Gastroesophageal sphincter (tissue), 4 donors: ENCODE measurements around the gene FOLR3. TPM values are rescaled to one million over a fixed set of nuclear protein-coding genes. Genes with fewer than 3 reads are reported as not detected.
"Not testable (repeated sequence)": the region's sequence is repeated elsewhere in the genome, so short reads cannot be mapped to it uniquely, and the experiment has no call there.

ENCODE experiments used
- ATAC-seq: fragments of 150-250 bp; one replicate; pipeline ENCODE4 v1.9.1; 2016; ENCODE audit warnings: mild to moderate bottlenecking, moderate library complexity
- H3K27ac ChIP-seq, 4 donors: fragments of 200-600 bp; sonication (generic) in 3 of 4; 1 replicate in 3 of 4; 2 replicates in 1 of 4; pipeline ENCODE4 v1.5.1; 2016 to 2019
- H3K27me3 ChIP-seq: fragments of 200-600 bp; sonication (generic); one replicate; pipeline ENCODE4 v1.5.1; 2019
- H3K36me3 ChIP-seq, 2 donors: fragments of 200-600 bp; sonication (generic); one replicate each; pipeline ENCODE4 v1.5.1; 2019; ENCODE audit warnings: control low read depth in 1 of 2
- H3K4me1 ChIP-seq, 3 donors: fragments of 200-600 bp; sonication (generic); 1 replicate in 2 of 3; 2 replicates in 1 of 3; pipeline ENCODE4 v1.5.1; 2016 to 2019; ENCODE audit warnings: control low read depth in 2 of 3
- H3K4me3 ChIP-seq, 2 donors: fragments of 200-600 bp; sonication (generic); one replicate each; pipeline ENCODE4 v1.5.1; 2019; ENCODE audit warnings: mild to moderate bottlenecking in 1 of 2, moderate library complexity in 1 of 2
- H3K9me3 ChIP-seq, 3 donors: fragments of 200-600 bp; sonication (generic); one replicate each; pipeline ENCODE4 v1.5.1; 2017 to 2019; ENCODE audit warnings: control low read depth in 2 of 3
- EP300 ChIP-seq: sonication (generic); formaldehyde crosslinking; IDR thresholded peaks from one replicate; pipeline ENCODE4 v1.6.1; 2017; ENCODE audit warnings: antibody characterized with exemption, mild to moderate bottlenecking
- POLR2A ChIP-seq, 2 donors: fragments of 450-650 bp; IDR thresholded peaks; one replicate each; pipeline ENCODE4 v1.6.1; 2017; ENCODE audit warnings: antibody characterized with exemption in 2 of 2, mild to moderate bottlenecking in 2 of 2, moderate library complexity in 1 of 2
- POLR2AphosphoS5 ChIP-seq: sonication (generic); formaldehyde crosslinking; IDR thresholded peaks from one replicate; pipeline ENCODE4 v1.6.1; 2017; ENCODE audit warnings: antibody characterized with exemption
- WGBS, 2 donors: methylation state at CpG; one replicate each; pipeline ENCODE4 v1.1.5; 2018; ENCODE audit warnings: low coverage in 1 of 2; 5-methylcytosine and 5-hydroxymethylcytosine counted together
- total RNA-seq, 4 donors: library from RNA; depleted of rRNA; stranded (reverse); fragments of >200 nt; gene quantifications; one replicate each; pipeline ENCODE4 v1.1.0, GENCODE V29; 2016
- TF ChIP-seq, protein P1 (sequence below), 4 experiments: fragments of 200-600 bp in 2 of 4; fragments of 450-650 bp in 2 of 4; sonication (generic) in 1 of 4; IDR thresholded peaks; one replicate each; pipeline ENCODE4 v1.5.1; 2017 to 2019; ENCODE audit warnings: antibody characterized with exemption in 4 of 4, mild to moderate bottlenecking in 2 of 4, moderate library complexity in 2 of 4

Gene FOLR3
- total RNA-seq, 4 donors from 2014 or later, result 0.96 TPM; not detected in 3

DNA sequence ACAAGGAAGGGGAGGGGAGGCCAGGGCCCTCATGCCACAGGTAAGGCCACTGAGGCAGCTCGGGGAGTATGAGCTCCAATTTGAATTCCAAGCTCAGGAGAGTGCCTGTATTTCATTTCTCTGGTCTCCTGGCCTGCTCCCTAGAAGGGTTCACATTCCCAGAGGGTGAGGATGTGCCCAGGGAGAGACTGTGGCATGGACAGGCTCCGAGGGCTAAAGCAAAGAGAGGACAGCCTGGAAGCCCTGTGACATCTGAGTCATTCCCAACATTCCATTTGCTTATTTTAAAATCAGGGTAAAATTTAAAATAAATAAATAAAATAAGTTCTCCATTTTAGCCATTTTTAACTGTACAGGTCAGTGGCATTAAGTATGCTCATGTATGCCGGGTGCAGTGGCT lies 37.8 kb downstream of the FOLR3 start:
- no peak for TF ChIP-seq POLR2AphosphoS5
- no peak for TF ChIP-seq EP300
- TF ChIP-seq, protein P1, sequence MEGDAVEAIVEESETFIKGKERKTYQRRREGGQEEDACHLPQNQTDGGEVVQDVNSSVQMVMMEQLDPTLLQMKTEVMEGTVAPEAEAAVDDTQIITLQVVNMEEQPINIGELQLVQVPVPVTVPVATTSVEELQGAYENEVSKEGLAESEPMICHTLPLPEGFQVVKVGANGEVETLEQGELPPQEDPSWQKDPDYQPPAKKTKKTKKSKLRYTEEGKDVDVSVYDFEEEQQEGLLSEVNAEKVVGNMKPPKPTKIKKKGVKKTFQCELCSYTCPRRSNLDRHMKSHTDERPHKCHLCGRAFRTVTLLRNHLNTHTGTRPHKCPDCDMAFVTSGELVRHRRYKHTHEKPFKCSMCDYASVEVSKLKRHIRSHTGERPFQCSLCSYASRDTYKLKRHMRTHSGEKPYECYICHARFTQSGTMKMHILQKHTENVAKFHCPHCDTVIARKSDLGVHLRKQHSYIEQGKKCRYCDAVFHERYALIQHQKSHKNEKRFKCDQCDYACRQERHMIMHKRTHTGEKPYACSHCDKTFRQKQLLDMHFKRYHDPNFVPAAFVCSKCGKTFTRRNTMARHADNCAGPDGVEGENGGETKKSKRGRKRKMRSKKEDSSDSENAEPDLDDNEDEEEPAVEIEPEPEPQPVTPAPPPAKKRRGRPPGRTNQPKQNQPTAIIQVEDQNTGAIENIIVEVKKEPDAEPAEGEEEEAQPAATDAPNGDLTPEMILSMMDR (IDR thresholded peaks at IDR 0.05), result no peak
- no peak for TF ChIP-seq POLR2A (IDR thresholded peaks at IDR 0.05)
- no peak for ATAC-seq
- H3K27ac ChIP-seq, result no peak overlapping the region
- no peaks in the 10 kb centered on the region for H3K36me3 ChIP-seq
- H3K4me3 ChIP-seq, result no peak overlapping the region
- no peaks in the 10 kb centered on the region for H3K4me1 ChIP-seq
- 100% methylated on average over 1 to 2 of the region's 3 CpGs for WGBS, 2 donors
- no peaks in the 10 kb centered on the region for H3K9me3 ChIP-seq
- peaks cover 11% of the 10 kb centered on the region for H3K27me3 ChIP-seq

DNA sequence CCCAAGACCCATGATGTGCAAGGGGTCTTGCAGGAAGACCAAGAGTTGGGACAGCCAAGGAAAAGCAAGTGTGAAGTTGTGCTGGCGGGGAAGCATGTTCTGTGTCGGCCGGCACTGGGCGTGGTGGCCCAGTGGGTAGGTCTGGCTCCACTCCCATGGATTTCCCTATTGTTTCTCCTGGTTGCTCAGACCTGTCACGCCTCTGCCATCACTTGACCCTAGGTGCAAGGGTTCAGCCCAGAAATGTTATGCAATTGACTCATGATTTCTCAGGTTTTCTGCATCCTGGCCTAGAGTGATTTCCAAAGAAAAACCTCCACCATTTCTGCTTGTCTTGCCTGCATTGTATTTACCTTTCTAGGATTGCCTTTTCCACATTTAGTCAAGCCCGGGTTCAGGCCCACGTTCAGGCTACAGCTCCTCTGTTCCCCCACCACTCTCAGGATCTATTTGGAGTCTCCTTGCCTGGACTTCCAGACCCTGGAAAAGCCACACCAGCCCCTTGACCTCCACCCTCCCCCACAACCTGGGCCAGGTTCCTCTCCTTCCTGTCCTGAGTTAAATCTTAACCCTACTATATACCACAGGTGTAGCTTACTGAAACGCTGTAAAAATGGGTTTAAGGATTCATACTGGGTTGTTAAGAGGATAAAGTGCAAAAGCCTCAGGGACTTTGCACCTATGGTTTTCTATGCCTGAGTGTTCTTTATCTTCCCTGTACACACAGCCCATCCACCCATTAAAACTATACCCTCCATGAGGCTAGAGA lies 39.0 kb downstream of the FOLR3 start:
- H3K36me3 ChIP-seq, result no peaks in the 10 kb centered on the region
- no peaks in the 10 kb centered on the region for H3K9me3 ChIP-seq
- TF ChIP-seq POLR2A (IDR thresholded peaks at IDR 0.05), result no peak
- TF ChIP-seq, protein P1 (IDR thresholded peaks at IDR 0.05), result no peak
- no peak for TF ChIP-seq POLR2AphosphoS5
- TF ChIP-seq EP300, result no peak
- ATAC-seq, result no peak
- WGBS, 2 donors, result 79 to 94% methylated on average over 3 to 7 of the region's 8 CpGs
- H3K27ac ChIP-seq, result no peak overlapping the region
- H3K4me3 ChIP-seq, result no peak overlapping the region
- H3K4me1 ChIP-seq, result no peaks in the 10 kb centered on the region
- H3K27me3 ChIP-seq, result peaks cover 11% of the 10 kb centered on the region

DNA sequence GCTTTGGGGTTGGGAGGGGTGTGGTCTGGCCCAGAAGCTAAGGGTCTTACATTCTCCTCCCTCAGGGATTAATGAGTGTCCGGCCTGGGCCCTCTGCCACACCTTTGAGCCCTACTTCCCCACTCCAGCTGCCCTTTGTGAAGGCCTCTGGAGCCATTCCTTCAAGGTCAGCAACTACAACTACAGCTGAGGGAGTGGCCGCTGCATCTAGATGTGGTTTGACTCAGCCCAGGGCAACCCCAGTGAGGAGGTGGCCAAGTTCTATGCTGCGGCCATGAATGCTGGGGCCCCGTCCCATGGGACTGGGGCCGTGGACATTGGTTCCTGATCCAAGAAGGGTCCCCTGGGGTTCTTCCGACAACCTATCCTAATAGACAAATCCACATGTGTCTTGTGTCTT lies 42.1 kb downstream of the FOLR3 start:
- Histone ChIP-seq H3K4me3 (no peak overlapping the region), H3K36me3 (no peaks in the 10 kb centered on the region), H3K27me3 (peaks cover 11% of the 10 kb centered on the region), H3K9me3 (no peaks in the 10 kb centered on the region), H3K27ac (no peak overlapping the region), H3K4me1 (peaks cover 0 to 7% (median 0%) of the 10 kb centered on the region in 3 donors)
- no peak for TF ChIP-seq EP300
- ATAC-seq, result no peak
- no CpG with 5 or more reads among the region's 6 CpGs for WGBS, 2 donors

DNA sequence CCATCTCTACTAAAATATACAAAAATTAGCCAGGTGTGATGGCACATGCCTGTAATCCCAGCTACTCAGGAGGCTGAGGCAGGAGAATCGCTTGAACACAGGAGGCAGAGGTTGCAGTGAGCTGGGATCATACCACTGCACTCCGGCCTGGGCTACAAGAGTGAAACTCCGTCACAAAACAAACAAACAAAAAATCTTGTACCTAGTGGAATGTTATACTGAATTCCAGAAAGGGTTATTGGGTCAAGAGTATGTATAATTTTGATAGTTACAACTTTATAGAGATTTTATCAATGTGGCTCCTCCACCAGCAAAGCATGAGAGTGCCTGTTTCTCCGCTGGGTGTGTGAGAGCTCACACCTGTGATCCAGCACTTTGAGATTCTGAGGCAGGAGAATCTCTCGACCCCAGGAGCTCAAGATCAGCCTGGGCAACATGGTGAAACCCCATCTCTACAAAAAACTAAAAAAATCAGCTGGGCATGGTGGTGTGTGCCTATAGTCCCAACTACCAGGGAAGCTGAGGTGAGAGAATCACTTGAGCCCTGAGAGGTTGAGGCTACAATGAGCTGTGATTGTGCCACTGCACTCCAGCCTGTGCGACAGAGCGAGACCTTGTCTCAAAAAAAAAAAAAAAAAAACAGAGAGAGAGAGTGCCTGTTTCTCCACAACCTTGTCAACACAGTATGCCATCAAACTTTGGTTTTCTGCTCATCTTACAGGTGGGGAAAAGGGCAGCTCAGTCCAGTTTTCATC lies 43.7 kb downstream of the FOLR3 start:
- Histone ChIP-seq H3K4me3 (no peak overlapping the region), H3K36me3 (no peaks in the 10 kb centered on the region), H3K4me1 (peaks cover 0 to 7% (median 0%) of the 10 kb centered on the region in 3 donors), H3K27ac (no peak overlapping the region), H3K9me3 (no peaks in the 10 kb centered on the region), H3K27me3 (peaks cover 11% of the 10 kb centered on the region)
- no peak for ATAC-seq
- TF ChIP-seq, protein P1 (IDR thresholded peaks at IDR 0.05), result no peak
- no peak for TF ChIP-seq POLR2A (IDR thresholded peaks at IDR 0.05)
- no peak for TF ChIP-seq EP300
- TF ChIP-seq POLR2AphosphoS5, result no peak
- 76 to 88% methylated on average over 3 to 7 of the region's 7 CpGs for WGBS, 2 donors

DNA sequence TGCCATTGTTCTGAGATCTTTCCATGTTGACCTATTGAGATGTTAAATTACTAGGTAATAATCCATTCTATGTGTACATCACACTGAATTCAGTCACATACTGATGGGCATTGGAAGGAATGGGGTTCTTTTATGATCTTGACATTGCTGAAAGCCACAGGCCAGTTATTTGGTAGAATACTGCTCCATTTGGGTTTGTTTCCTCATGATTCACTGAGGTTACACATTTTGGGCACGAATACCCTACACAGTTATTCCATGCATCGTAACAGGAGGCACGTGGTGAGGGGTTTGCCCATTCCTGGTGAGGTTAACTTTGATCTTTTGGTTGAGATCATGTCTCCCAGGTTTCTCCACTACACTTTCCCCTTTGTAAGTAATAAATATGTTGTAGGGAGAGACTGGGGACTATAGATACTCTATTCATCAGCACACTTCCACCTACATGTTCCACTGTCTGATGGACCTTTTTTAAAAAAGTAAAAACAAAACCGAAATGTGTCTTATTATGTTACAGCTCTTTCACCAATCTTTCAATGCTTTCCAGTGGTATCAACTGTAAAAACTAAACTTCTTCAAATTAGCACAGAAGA lies 44.4 kb downstream of the FOLR3 start:
- no peaks in the 10 kb centered on the region for H3K36me3 ChIP-seq
- TF ChIP-seq, protein P1 (IDR thresholded peaks at IDR 0.05), result no peak
- TF ChIP-seq POLR2AphosphoS5, result no peak
- no peak for TF ChIP-seq POLR2A (IDR thresholded peaks at IDR 0.05)
- TF ChIP-seq EP300, result no peak
- no peak for ATAC-seq
- H3K4me1 ChIP-seq, result peaks cover 0 to 7% (median 0%) of the 10 kb centered on the region in 3 donors
- 77 to 86% methylated on average over 3 to 4 of the region's 4 CpGs for WGBS, 2 donors
- H3K27ac ChIP-seq, result no peak overlapping the region
- no peak overlapping the region for H3K4me3 ChIP-seq
- no peaks in the 10 kb centered on the region for H3K9me3 ChIP-seq
- H3K27me3 ChIP-seq, result peaks cover 11% of the 10 kb centered on the region

DNA sequence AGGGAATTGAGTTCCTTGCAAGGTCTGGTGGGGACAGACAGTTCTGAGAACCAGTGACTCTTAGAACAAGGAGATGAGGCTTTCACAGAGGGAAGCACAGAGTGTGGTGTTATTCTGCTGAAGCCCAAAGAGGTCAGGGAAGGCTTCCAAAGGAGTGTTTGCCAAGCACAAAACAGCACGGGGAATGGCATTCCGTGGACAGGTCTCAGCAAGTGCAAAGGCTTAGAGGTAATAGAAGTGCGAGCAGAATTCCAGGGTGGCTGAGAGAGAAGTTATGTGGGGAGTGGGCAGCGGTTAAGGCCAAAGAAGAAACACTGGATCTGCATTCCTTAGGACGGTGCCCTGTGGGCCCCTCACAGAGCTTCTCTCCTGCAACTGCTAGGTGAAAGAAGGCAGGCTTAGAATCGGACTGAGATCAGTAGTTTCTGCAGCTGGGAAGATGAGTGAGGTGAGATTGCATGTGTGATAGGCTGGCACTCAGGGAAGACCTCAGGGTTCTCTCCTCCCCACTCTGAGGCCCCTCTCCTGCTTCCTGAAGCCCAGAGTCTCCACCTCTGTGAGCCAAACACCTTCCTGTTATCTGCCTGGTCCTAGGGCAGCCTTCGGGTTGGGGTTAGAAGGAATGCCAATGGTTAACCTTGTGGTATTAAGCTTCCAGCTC lies 45.5 kb downstream of the FOLR3 start:
- not testable (repeated sequence) for H3K27ac ChIP-seq, H3K4me3 ChIP-seq, ATAC-seq, H3K36me3 ChIP-seq, H3K4me1 ChIP-seq, H3K9me3 ChIP-seq
- peaks cover 11% of the 10 kb centered on the region for H3K27me3 ChIP-seq
- 43 to 47% methylated on average over 5 to 6 of the region's 7 CpGs for WGBS, 2 donors

DNA sequence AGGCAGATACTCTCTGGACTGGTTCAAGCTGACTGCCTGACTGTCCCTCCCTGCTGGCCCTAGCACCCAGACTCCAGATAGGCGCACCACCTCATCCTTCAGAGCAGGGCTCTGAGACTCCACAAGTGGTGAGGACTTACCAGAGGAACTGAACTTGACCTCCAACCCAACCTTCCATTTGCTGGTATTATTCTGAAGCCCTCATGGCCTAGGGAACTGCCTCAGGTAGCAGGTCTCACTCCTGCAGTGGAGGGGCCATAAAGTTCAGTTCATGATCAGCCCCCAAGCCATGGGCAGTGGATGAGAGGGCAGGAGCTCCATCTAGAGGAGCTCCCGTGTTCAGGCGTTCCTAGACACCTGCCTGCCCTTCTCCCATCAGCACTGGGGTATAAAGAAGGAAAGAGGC lies 46.0 kb downstream of the FOLR3 start:
- no CpG with 5 or more reads among the region's 3 CpGs for WGBS, 2 donors
- not testable (repeated sequence) for ATAC-seq

More for the DNA sequence above, 46.0 kb downstream of the FOLR3 start:
- H3K4me1 ChIP-seq, H3K4me3 ChIP-seq, H3K9me3 ChIP-seq, H3K27ac ChIP-seq, H3K36me3 ChIP-seq: not testable (repeated sequence)
- peaks cover 11% of the 10 kb centered on the region for H3K27me3 ChIP-seq
